ENCODE measurements around the gene NOTCH2. TPM values are rescaled to one million over a fixed set of nuclear protein-coding genes. Genes with fewer than 3 reads are reported as not detected.

NOTCH2 gene
- total and polyA plus RNA-seq, 9 donors = 21.3 to 149 (median 105) TPM

GRCh38 chr1:119975006-119975405 is 94.5 kb downstream of the NOTCH2 start:
- WGBS, 3 donors = 95 to 100% (median 98%) methylated on average over 2 of the region's 2 CpGs
- H3K27ac ChIP-seq = no peak overlapping the region
- no peaks in the 10 kb centered on the region for H3K36me3 ChIP-seq
- H3K4me3 ChIP-seq = no peak overlapping the region
- intact Hi-C loops (cut with DNase I) = no loop called here
- no peak for DNase-seq
- H3K9me3 ChIP-seq = no peaks in the 10 kb centered on the region
- H3K27me3 ChIP-seq = no peaks in the 10 kb centered on the region
- H3K4me1 ChIP-seq (ENCODE audit: insufficient read depth) = peaks cover 3% of the 10 kb centered on the region
- TF ChIP-seq POLR2A (IDR thresholded peaks at IDR 0.05) (no peak), CTCF (IDR thresholded peaks at IDR 0.05) (no peak), EP300 (IDR thresholded peaks at IDR 0.05) (no peak)

- Histone ChIP-seq H3K9me3 (no peaks in the 10 kb centered on the region), H3K4me1 (ENCODE audit: insufficient read depth) (peaks cover 3% of the 10 kb centered on the region), H3K4me3 (no peak overlapping the region), H3K36me3 (no peaks in the 10 kb centered on the region), H3K27me3 (no peaks in the 10 kb centered on the region), H3K27ac (no peak overlapping the region)
- TF ChIP-seq CTCF (IDR thresholded peaks at IDR 0.05) = no peak
- TF ChIP-seq EP300 (IDR thresholded peaks at IDR 0.05) = no peak
- TF ChIP-seq POLR2A (IDR thresholded peaks at IDR 0.05) = no peak
- DNase-seq = no peak
- intact Hi-C loops (cut with DNase I) = no loop called here
Measured at GRCh38 chr1:119974013-119974412, 95.4 kb downstream of the NOTCH2 start.

- Histone ChIP-seq H3K27ac (no peak overlapping the region), H3K36me3 (no peaks in the 10 kb centered on the region), H3K9me3 (no peaks in the 10 kb centered on the region), H3K27me3 (no peaks in the 10 kb centered on the region), H3K4me1 (ENCODE audit: insufficient read depth) (peaks cover 4% of the 10 kb centered on the region), H3K4me3 (no peak overlapping the region)
- DNase-seq = no peak
- WGBS, 3 donors = 90 to 98% (median 94%) methylated on average over 4 of the region's 4 CpGs
- intact Hi-C loops (cut with DNase I) = no loop called here
- TF ChIP-seq EP300 (IDR thresholded peaks at IDR 0.05) = no peak
- no peak for TF ChIP-seq CTCF (IDR thresholded peaks at IDR 0.05)
- TF ChIP-seq POLR2A (IDR thresholded peaks at IDR 0.05) = no peak
Measured at GRCh38 chr1:119971710-119972570, 97.5 kb downstream of the NOTCH2 start.

- no peak for TF ChIP-seq CTCF (IDR thresholded peaks at IDR 0.05)
- no peak for TF ChIP-seq EP300 (IDR thresholded peaks at IDR 0.05)
- no peak for TF ChIP-seq POLR2A (IDR thresholded peaks at IDR 0.05)
- Histone ChIP-seq H3K27me3 (no peaks in the 10 kb centered on the region), H3K27ac (no peak overlapping the region), H3K4me3 (no peak overlapping the region), H3K9me3 (no peaks in the 10 kb centered on the region), H3K4me1 (ENCODE audit: insufficient read depth) (peaks cover 17% of the 10 kb centered on the region), H3K36me3 (no peaks in the 10 kb centered on the region)
- intact Hi-C loops (cut with DNase I) = no loop called here
- no peak for DNase-seq
- WGBS, 3 donors = 86 to 94% (median 93%) methylated on average over 1 of the region's 1 CpG
Measured at GRCh38 chr1:119968601-119969000, 100.9 kb downstream of the NOTCH2 start.

Measured in ovary (tissue), 9 donors.